ENCODE measurements around the gene DLGAP3. TPM values are rescaled to one million over a fixed set of nuclear protein-coding genes. Genes with fewer than 3 reads are reported as not detected.

The DLGAP3 gene
- polyA plus RNA-seq, 2 of the 4 experiments (the other 2 are of a cell fraction): 0.05 TPM; not detected in 1

DNA sequence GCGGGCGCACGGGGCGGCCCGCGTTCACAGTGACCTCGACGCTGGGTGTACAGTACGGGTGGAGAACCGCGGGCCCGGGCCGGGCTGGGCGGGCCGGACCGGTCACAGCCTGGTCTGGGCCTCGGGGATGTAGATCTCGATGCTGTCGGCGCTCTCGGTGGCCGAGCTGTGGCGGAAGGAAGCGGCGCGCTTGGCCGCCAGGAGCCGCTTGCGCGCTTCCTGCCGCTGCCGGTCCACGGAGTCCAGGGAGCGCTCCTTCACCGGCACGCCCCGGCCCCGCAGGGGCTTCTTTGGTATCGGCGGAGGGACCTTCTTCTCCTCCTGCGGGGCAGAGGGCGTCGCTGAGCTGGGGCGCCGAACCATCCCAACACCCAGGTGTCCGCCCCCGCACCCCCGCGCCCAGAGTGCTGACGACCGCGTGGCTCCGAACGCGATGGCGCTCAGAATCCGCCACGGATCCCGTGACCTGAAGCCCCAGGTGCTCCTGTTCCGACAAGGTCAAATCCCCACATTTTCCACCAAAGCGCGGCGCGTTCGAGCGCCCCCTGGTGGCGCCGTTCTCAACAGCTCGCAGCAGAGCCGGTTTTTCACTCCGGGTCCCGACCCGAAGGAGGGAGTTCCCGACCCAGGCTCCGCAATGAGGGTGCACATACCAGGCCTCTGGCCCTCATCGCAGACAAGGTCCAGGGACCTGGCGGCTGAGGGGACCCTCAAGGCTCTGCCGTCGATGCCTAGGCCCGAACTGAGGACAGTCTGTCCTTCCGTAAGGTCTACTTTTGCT lies 63.3 kb downstream of the DLGAP3 start:
- peak; percentile 27 to 40; a peak in 2 of 5 replicates for TF ChIP-seq RAD21 (conservative IDR thresholded peaks at IDR 0.05 in 1 of 2, IDR thresholded peaks at IDR 0.05 in 1 of 2)
- TF ChIP-seq, protein P1, sequence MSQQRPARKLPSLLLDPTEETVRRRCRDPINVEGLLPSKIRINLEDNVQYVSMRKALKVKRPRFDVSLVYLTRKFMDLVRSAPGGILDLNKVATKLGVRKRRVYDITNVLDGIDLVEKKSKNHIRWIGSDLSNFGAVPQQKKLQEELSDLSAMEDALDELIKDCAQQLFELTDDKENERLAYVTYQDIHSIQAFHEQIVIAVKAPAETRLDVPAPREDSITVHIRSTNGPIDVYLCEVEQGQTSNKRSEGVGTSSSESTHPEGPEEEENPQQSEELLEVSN (IDR thresholded peaks at IDR 0.05; ENCODE audit: borderline replicate concordance, low read depth): peak; percentile 61; the same call in 1 of the 2 replicates
- TF ChIP-seq, protein P2, sequence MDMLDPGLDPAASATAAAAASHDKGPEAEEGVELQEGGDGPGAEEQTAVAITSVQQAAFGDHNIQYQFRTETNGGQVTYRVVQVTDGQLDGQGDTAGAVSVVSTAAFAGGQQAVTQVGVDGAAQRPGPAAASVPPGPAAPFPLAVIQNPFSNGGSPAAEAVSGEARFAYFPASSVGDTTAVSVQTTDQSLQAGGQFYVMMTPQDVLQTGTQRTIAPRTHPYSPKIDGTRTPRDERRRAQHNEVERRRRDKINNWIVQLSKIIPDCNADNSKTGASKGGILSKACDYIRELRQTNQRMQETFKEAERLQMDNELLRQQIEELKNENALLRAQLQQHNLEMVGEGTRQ (IDR thresholded peaks at IDR 0.05): 0 out of 2 replicates have a peak, but pooled peaks have one; percentile 23
- TF ChIP-seq, protein P3, sequence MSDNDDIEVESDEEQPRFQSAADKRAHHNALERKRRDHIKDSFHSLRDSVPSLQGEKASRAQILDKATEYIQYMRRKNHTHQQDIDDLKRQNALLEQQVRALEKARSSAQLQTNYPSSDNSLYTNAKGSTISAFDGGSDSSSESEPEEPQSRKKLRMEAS (IDR thresholded peaks at IDR 0.05): peak; percentile 79
- no peak for TF ChIP-seq CEBPB (IDR thresholded peaks at IDR 0.05)
- peak; percentile 21; the same call in 1 of the 2 replicates for TF ChIP-seq MYC (IDR thresholded peaks at IDR 0.05; ENCODE audit: borderline replicate concordance, low read length)
- TF ChIP-seq SMC3 (IDR thresholded peaks at IDR 0.05): peak; percentile 48; the same call in 2 of the 3 replicates
- TF ChIP-seq, protein P4, sequence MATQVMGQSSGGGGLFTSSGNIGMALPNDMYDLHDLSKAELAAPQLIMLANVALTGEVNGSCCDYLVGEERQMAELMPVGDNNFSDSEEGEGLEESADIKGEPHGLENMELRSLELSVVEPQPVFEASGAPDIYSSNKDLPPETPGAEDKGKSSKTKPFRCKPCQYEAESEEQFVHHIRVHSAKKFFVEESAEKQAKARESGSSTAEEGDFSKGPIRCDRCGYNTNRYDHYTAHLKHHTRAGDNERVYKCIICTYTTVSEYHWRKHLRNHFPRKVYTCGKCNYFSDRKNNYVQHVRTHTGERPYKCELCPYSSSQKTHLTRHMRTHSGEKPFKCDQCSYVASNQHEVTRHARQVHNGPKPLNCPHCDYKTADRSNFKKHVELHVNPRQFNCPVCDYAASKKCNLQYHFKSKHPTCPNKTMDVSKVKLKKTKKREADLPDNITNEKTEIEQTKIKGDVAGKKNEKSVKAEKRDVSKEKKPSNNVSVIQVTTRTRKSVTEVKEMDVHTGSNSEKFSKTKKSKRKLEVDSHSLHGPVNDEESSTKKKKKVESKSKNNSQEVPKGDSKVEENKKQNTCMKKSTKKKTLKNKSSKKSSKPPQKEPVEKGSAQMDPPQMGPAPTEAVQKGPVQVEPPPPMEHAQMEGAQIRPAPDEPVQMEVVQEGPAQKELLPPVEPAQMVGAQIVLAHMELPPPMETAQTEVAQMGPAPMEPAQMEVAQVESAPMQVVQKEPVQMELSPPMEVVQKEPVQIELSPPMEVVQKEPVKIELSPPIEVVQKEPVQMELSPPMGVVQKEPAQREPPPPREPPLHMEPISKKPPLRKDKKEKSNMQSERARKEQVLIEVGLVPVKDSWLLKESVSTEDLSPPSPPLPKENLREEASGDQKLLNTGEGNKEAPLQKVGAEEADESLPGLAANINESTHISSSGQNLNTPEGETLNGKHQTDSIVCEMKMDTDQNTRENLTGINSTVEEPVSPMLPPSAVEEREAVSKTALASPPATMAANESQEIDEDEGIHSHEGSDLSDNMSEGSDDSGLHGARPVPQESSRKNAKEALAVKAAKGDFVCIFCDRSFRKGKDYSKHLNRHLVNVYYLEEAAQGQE (IDR thresholded peaks at IDR 0.05): no peak
- TF ChIP-seq, protein P5, sequence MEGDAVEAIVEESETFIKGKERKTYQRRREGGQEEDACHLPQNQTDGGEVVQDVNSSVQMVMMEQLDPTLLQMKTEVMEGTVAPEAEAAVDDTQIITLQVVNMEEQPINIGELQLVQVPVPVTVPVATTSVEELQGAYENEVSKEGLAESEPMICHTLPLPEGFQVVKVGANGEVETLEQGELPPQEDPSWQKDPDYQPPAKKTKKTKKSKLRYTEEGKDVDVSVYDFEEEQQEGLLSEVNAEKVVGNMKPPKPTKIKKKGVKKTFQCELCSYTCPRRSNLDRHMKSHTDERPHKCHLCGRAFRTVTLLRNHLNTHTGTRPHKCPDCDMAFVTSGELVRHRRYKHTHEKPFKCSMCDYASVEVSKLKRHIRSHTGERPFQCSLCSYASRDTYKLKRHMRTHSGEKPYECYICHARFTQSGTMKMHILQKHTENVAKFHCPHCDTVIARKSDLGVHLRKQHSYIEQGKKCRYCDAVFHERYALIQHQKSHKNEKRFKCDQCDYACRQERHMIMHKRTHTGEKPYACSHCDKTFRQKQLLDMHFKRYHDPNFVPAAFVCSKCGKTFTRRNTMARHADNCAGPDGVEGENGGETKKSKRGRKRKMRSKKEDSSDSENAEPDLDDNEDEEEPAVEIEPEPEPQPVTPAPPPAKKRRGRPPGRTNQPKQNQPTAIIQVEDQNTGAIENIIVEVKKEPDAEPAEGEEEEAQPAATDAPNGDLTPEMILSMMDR (IDR thresholded peaks at IDR 0.05): peak; percentile 88
- peak; percentile 86 for TF ChIP-seq ESRRA (IDR thresholded peaks at IDR 0.05; ENCODE audit: borderline replicate concordance, low read length)
- Histone ChIP-seq H3K4me2 (peak overlapping the region; percentile 64), H3K27ac (peak overlapping the region; percentile 72 to 91), H3K4me1 (0 out of 3 replicates have a peak, but pooled peaks cover 3% of the 10 kb centered on the region), H3K4me3 (peak overlapping the region; percentile 50), H3K9me3 (no peaks in the 10 kb centered on the region)
- CTCF ChIA-PET: interaction anchor here (0.7 to 6.6 kb wide), 23 partner anchors 10 to 139 kb away, joined by 3 to 45 read pairs (median 3); no protein-coding TSS in a partner anchor
- DNase-seq (ENCODE audit: low read depth in 1 of 2, low spot score in 1 of 2) (peak; percentile 71 to 75), FAIRE-seq (no peak), ATAC-seq (peak; percentile 75 to 89)
- POLR2A ChIA-PET: interaction anchor here (0.6 kb wide), 1 partner anchor 10 kb away, joined by 4 read pairs; no protein-coding TSS in a partner anchor
- WGBS (ENCODE audit: missing lambda C conversion rate): 0% methylated on average over 1 of the region's 81 CpGs

DNA sequence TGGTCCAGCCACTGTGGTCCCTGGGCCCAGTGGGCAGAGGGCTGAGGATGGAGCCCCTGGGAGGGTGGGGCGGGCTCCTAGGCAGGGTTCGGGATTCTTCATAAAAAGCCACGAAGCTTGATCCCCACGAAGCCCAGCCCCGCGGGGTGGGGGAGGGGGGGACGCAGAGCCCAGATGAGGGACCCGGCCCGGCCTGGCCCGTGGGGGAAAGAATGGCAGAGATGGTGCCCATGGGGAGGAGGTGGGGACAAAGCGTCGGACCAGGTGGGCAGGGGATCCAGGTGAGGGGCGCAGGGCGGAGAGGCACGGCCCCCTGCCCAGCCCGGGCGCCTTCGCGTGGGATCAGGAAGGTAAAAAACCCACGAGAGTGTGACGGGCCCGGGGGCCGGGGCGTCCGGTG lies 63.9 kb downstream of the DLGAP3 start:
- TF ChIP-seq, protein P6, sequence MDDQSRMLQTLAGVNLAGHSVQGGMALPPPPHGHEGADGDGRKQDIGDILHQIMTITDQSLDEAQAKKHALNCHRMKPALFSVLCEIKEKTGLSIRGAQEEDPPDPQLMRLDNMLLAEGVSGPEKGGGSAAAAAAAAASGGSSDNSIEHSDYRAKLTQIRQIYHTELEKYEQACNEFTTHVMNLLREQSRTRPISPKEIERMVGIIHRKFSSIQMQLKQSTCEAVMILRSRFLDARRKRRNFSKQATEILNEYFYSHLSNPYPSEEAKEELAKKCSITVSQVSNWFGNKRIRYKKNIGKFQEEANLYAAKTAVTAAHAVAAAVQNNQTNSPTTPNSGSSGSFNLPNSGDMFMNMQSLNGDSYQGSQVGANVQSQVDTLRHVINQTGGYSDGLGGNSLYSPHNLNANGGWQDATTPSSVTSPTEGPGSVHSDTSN (IDR thresholded peaks at IDR 0.05): no peak
- TF ChIP-seq, protein P5 (IDR thresholded peaks at IDR 0.05): no peak
- no peak for TF ChIP-seq CHD2 (IDR thresholded peaks at IDR 0.05; ENCODE audit: low read length, partially characterized antibody)
- TF ChIP-seq, protein P7, sequence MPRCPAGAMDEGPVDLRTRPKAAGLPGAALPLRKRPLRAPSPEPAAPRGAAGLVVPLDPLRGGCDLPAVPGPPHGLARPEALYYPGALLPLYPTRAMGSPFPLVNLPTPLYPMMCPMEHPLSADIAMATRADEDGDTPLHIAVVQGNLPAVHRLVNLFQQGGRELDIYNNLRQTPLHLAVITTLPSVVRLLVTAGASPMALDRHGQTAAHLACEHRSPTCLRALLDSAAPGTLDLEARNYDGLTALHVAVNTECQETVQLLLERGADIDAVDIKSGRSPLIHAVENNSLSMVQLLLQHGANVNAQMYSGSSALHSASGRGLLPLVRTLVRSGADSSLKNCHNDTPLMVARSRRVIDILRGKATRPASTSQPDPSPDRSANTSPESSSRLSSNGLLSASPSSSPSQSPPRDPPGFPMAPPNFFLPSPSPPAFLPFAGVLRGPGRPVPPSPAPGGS (IDR thresholded peaks at IDR 0.05): no peak
- TF ChIP-seq, protein P3 (IDR thresholded peaks at IDR 0.05): no peak
- TF ChIP-seq FOSL2 (IDR thresholded peaks at IDR 0.05): no peak
- TF ChIP-seq FOSL2 (CRISPR knock-in tag; IDR thresholded peaks at IDR 0.05): no peak
- no peak for TF ChIP-seq BHLHE40 (IDR thresholded peaks at IDR 0.05; ENCODE audit: low read depth, low read length)
- no peak for TF ChIP-seq HEYL (CRISPR knock-in tag; IDR thresholded peaks at IDR 0.05)
- no peak for TF ChIP-seq MAZ (IDR thresholded peaks at IDR 0.05; ENCODE audit: borderline replicate concordance, low read depth, low read length)
- TF ChIP-seq KDM1A (IDR thresholded peaks at IDR 0.05; ENCODE audit: low read depth): no peak
- no peak for TF ChIP-seq ESRRA (IDR thresholded peaks at IDR 0.05; ENCODE audit: borderline replicate concordance, low read length)
- Histone ChIP-seq H3K4me3 (peak overlapping the region; percentile 50), H3K4me2 (peak overlapping the region; percentile 64), H3K4me1 (0 out of 3 replicates have a peak, but pooled peaks cover 3% of the 10 kb centered on the region), H3K9me3 (no peaks in the 10 kb centered on the region), H3K27ac (peak overlapping the region; percentile 72 to 91)
- POLR2A ChIA-PET: no interaction called here
- no peak for ATAC-seq
- WGBS (ENCODE audit: missing lambda C conversion rate): no CpG with 5 or more reads among the region's 25 CpGs
- CTCF ChIA-PET: interaction anchor here (1.2 to 6.6 kb wide), 9 partner anchors 12 to 139 kb away, joined by 3 to 45 read pairs (median 6); no protein-coding TSS in a partner anchor
- FAIRE-seq: no peak
- no peak for DNase-seq (ENCODE audit: low read depth in 1 of 2, low spot score in 1 of 2)

Measured in A549 (cell line).